H1 (cell line): Measurements from ENCODE around the gene ZNF609. TPM values are rescaled to one million over a fixed set of nuclear protein-coding genes. Genes with fewer than 3 reads are reported as not detected.

Experiments
- CTCF ChIA-PET: fragments of 300-600 bp; sonication (Branson Sonifier 250); formaldehyde crosslinking; loops from one replicate; lab custom pipeline; 2021; ENCODE audit not compliant: partially characterized antibody; lab: Charles Lee
- POLR2A ChIA-PET: fragments of 300-600 bp; sonication (Branson Sonifier 250); formaldehyde crosslinking; loops from one replicate; lab custom pipeline; 2021; ENCODE audit warnings: inconsistent platforms; ENCODE audit not compliant: partially characterized antibody; lab: Charles Lee
- DNase-seq, 2 experiments: peaks; one replicate each; pipeline versions ENCODE4 v3.0.0 to v3.0.0-alpha.2; 2010 to 2022; ENCODE audit warnings: low spot score in 2 of 2, low read depth in 1 of 2, mixed read lengths in 1 of 2
- FAIRE-seq: peaks from 2 replicates; lab custom pipeline; 2011; peaks lifted over from hg19 to GRCh38; lab: Jason Lieb, UNC
- H2AFZ ChIP-seq: 2 replicates; pipeline ENCODE4 v1.8.1; 2012; ENCODE audit warnings: low read length, inconsistent platforms
- H2AK5ac ChIP-seq: 2 replicates; pipeline ENCODE4 v1.6.1; 2013; ENCODE audit warnings: low read depth, low read length
- H2BK120ac ChIP-seq: replicated peaks from 2 replicates; pipeline ENCODE3; 2013; ENCODE audit warnings: low read depth, low read length, inconsistent platforms
- H2BK12ac ChIP-seq: 2 replicates; pipeline ENCODE4 v1.6.1; 2013; ENCODE audit warnings: low read depth, low read length
- H2BK15ac ChIP-seq: 2 replicates; pipeline ENCODE4 v1.6.1; 2013; ENCODE audit warnings: low read length
- H2BK20ac ChIP-seq: 2 replicates; pipeline ENCODE4 v1.6.1; 2013; ENCODE audit warnings: low read length
- H2BK5ac ChIP-seq: 2 replicates; pipeline ENCODE4 v1.6.1; 2013; ENCODE audit warnings: low read depth, low read length
- H3K14ac ChIP-seq: 2 replicates; pipeline ENCODE4 v1.6.1; 2013; ENCODE audit warnings: inconsistent platforms; ENCODE audit not compliant: insufficient read length
- H3K18ac ChIP-seq: 2 replicates; pipeline ENCODE4 v1.6.1; 2013; ENCODE audit warnings: low read length; ENCODE audit errors: extremely low read depth
- H3K23ac ChIP-seq: 2 replicates; pipeline ENCODE4 v1.6.1; 2013; ENCODE audit warnings: inconsistent platforms; ENCODE audit not compliant: insufficient read length
- H3K23me2 ChIP-seq: 2 replicates; pipeline ENCODE4 v1.6.1; 2013; ENCODE audit warnings: low read depth, low read length
- H3K27ac ChIP-seq: 2 replicates; pipeline ENCODE4 v1.6.1; 2011; ENCODE audit warnings: low read depth, low read length, inconsistent platforms
- H3K27me3 ChIP-seq, 4 experiments: replicated peaks in 1 of 4; 1 replicate in 1 of 4; 2 replicates in 3 of 4; pipeline versions ENCODE4 v1.6.1 to v1.8.1; 2011 to 2013; ENCODE audit warnings: low read length in 3 of 4, mild to moderate bottlenecking in 3 of 4, inconsistent platforms in 2 of 4, mixed read lengths in 2 of 4, moderate library complexity in 1 of 4; ENCODE audit not compliant: control insufficient read depth in 3 of 4, insufficient read depth in 3 of 4; ENCODE audit errors: extremely low read depth in 1 of 4
- H3K36me3 ChIP-seq, 4 experiments: 2 replicates each; pipeline versions ENCODE4 v1.6.1 to v1.8.1; 2011 to 2013; ENCODE audit warnings: mild to moderate bottlenecking in 4 of 4, low read length in 3 of 4, moderate library complexity in 2 of 4, control low read depth in 1 of 4, inconsistent platforms in 1 of 4; ENCODE audit not compliant: insufficient read depth in 4 of 4, control insufficient read depth in 2 of 4
- H3K4ac ChIP-seq: replicated peaks from 2 replicates; pipeline ENCODE3; 2013; ENCODE audit warnings: low read length, low read depth, mixed read lengths, inconsistent platforms; ENCODE audit not compliant: insufficient read length
- H3K4me1 ChIP-seq, 4 experiments: replicated peaks in 1 of 4; 1 replicate in 1 of 4; 2 replicates in 3 of 4; pipeline versions ENCODE4 v1.6.1 to v1.8.1; 2011 to 2013; ENCODE audit warnings: low read length in 3 of 4, inconsistent platforms in 2 of 4, mixed read lengths in 1 of 4; ENCODE audit not compliant: insufficient read depth in 4 of 4, control insufficient read depth in 3 of 4
- H3K4me2 ChIP-seq, 2 experiments: 2 replicates each; pipeline versions ENCODE4 v1.6.1 to v1.8.1; 2011 to 2013; ENCODE audit warnings: low read depth in 2 of 2, low read length in 2 of 2, control low read depth in 1 of 2, inconsistent platforms in 1 of 2, mild to moderate bottlenecking in 1 of 2; ENCODE audit not compliant: insufficient read depth in 1 of 2
- H3K4me3 ChIP-seq, 4 experiments: fragments of 200-600, 300-600 bp in 1 of 4; sonication (generic), shearing (Covaris generic), sonication (Bioruptor Twin) in 1 of 4; 2 replicates each; pipeline versions ENCODE4 v1.5.1 to v1.8.1; 2011 to 2016; ENCODE audit warnings: low read length in 4 of 4, low read depth in 3 of 4, control low read depth in 2 of 4, inconsistent platforms in 2 of 4, mild to moderate bottlenecking in 2 of 4, mixed read lengths in 1 of 4, moderate library complexity in 1 of 4; ENCODE audit not compliant: insufficient read depth in 2 of 4; ENCODE audit errors: extremely low read depth in 1 of 4
- H3K56ac ChIP-seq: replicated peaks from 2 replicates; pipeline ENCODE3; 2013; ENCODE audit warnings: low read depth, mild to moderate bottlenecking, mixed read lengths, low read length, inconsistent platforms; ENCODE audit not compliant: insufficient read length
- H3K79me1 ChIP-seq: 2 replicates; pipeline ENCODE4 v1.6.1; 2013; ENCODE audit warnings: low read depth, low read length, control low read depth
- H3K79me2 ChIP-seq, 2 experiments: 2 replicates each; pipeline versions ENCODE4 v1.6.1 to v1.8.1; 2012 to 2013; ENCODE audit warnings: low read length in 2 of 2, mild to moderate bottlenecking in 2 of 2, inconsistent platforms in 1 of 2; ENCODE audit not compliant: insufficient read depth in 2 of 2, control insufficient read depth in 1 of 2
- H3K9ac ChIP-seq, 4 experiments: replicated peaks in 1 of 4; 1 replicate in 1 of 4; 2 replicates in 3 of 4; pipeline versions ENCODE4 v1.6.1 to v1.8.1; 2011 to 2013; ENCODE audit warnings: low read depth in 3 of 4, low read length in 3 of 4, control low read depth in 2 of 4, mild to moderate bottlenecking in 2 of 4, moderate library complexity in 2 of 4, inconsistent platforms in 1 of 4; ENCODE audit errors: extremely low read depth in 1 of 4
- H3K9me3 ChIP-seq, 2 experiments: 2 replicates each; pipeline versions ENCODE4 v1.6.1 to v1.8.1; 2012 to 2013; ENCODE audit warnings: mild to moderate bottlenecking in 2 of 2, moderate library complexity in 2 of 2, control low read depth in 1 of 2, inconsistent platforms in 1 of 2, low read depth in 1 of 2, low read length in 1 of 2, mixed read lengths in 1 of 2; ENCODE audit not compliant: insufficient read depth in 2 of 2
- H4K20me1 ChIP-seq, 2 experiments: replicated peaks in 1 of 2; 2 replicates each; pipeline versions ENCODE3 to v1.8.1; 2011 to 2013; ENCODE audit warnings: inconsistent platforms in 2 of 2, low read length in 2 of 2, mild to moderate bottlenecking in 1 of 2; ENCODE audit not compliant: insufficient read depth in 2 of 2, control insufficient read depth in 1 of 2
- H4K5ac ChIP-seq: 2 replicates; pipeline ENCODE4 v1.6.1; 2013; ENCODE audit warnings: low read length, low read depth, mixed read lengths, inconsistent platforms; ENCODE audit not compliant: insufficient read length
- H4K8ac ChIP-seq: 2 replicates; pipeline ENCODE4 v1.8.0; 2013; ENCODE audit warnings: mild to moderate bottlenecking, moderate library complexity, low read length, inconsistent platforms; ENCODE audit not compliant: insufficient read depth; ENCODE audit errors: extremely low read depth
- H4K91ac ChIP-seq: replicated peaks from 2 replicates; pipeline ENCODE3; 2013; ENCODE audit warnings: low read length, mixed read lengths, inconsistent platforms; ENCODE audit not compliant: insufficient read length
- MAFK ChIP-seq: IDR thresholded peaks from 2 replicates; pipeline ENCODE4 v1.6.1; 2012; ENCODE audit warnings: low read depth, mild to moderate bottlenecking, improper control_type of control experiment, low read length
- RAD21 ChIP-seq, 2 experiments: IDR thresholded peaks in 1 of 2; conservative IDR thresholded peaks in 1 of 2; 2 replicates each; pipeline ENCODE4 v1.6.1; 2011; ENCODE audit warnings: low read depth in 2 of 2, low read length in 2 of 2, improper control_type of control experiment in 1 of 2, inconsistent platforms in 1 of 2, mild to moderate bottlenecking in 1 of 2, moderate library complexity in 1 of 2
- SP2 ChIP-seq: IDR thresholded peaks from 2 replicates; pipeline ENCODE4 v1.6.1; 2012; ENCODE audit warnings: mild to moderate bottlenecking, low read length, inconsistent platforms
- WGBS, 2 experiments: shearing (Covaris generic) in 1 of 2; methylation state at CpG; one replicate each; pipeline versions ENCODE4 v1.1.6 to v1.1.7; 2013 to 2015; ENCODE audit warnings: low lambda C conversion rate in 2 of 2, mixed read lengths in 2 of 2, inconsistent platforms in 1 of 2, low coverage in 1 of 2, missing lambda C conversion rate in 1 of 2; ENCODE audit not compliant: insufficient replicate concordance in 2 of 2, insufficient coverage in 1 of 2, insufficient read length in 1 of 2; ENCODE audit errors: extremely low coverage in 1 of 2, missing lambda C conversion rate in 1 of 2; 5-methylcytosine and 5-hydroxymethylcytosine counted together
- polyA plus RNA-seq, 7 experiments: library from polyadenylated mRNA; depleted of rRNA in 3 of 7; stranded (reverse) in 5 of 7; unstranded in 2 of 7; fragments of >200 nt in 5 of 7; fragments of 200-250 nt in 2 of 7; gene quantifications; 1 replicate in 5 of 7; 2 replicates in 1 of 7; 4 replicates in 1 of 7; pipeline versions ENCODE4 v1.2.1 to v1.2.3, GENCODE V29; 2011 to 2013; ENCODE audit warnings: missing spikeins in 2 of 7, mixed read lengths in 2 of 7
- total RNA-seq: library from RNA; stranded (reverse); fragmentation: NEBNext Ultra II Directional; extraction: Animal tissue kit (Norgen Biotek cat#: 25700); gene quantifications from 2 replicates; pipeline ENCODE4 v1.2.1, GENCODE V29; 2021

ZNF609 gene
- total and polyA plus RNA-seq, 2 of the 8 experiments (the other 6 are each of a cell fraction or from before 2014, with no cell fraction given) = 15.5 to 47.8 TPM

DNA sequence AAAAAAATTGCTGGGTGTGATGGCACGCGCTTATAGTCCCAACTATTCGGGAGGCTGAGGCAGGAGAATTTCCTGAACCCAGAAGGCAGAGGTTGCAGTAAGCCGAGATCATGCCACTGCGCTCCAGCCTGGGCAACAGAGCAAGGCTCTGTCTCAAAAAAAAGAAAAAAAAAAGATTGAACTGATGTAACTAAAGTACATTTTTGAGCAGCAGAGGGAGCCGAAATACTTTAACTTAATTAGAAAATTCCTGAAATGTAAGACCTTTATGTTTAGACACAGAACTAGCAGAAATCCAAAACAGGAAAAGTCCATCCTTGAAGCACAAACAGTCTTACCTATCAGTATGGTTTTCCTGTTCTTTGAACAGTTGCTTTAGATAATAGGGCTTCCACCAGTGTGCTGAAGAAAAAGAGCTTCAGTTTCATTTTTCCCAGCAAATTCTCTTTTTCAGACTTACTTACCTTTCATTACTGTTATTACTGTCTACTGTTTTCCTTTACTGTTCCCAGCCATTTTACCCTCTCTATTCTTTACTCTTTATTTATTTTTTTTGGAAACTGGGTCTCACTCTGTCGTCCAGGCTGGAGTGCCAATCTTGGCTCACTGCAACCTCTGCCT lies 33.4 kb upstream of the ZNF609 start:
- no peak overlapping the region for H2BK15ac ChIP-seq
- no peak overlapping the region for H3K4me2 ChIP-seq
- H2BK5ac ChIP-seq = no peak overlapping the region
- no peaks in the 10 kb centered on the region for H3K79me2 ChIP-seq
- no peaks in the 10 kb centered on the region; a peak in 2 of 7 replicates for H3K27me3 ChIP-seq
- H3K23ac ChIP-seq = no peak overlapping the region
- H3K79me1 ChIP-seq = no peaks in the 10 kb centered on the region
- no peak overlapping the region for H3K56ac ChIP-seq
- H4K8ac ChIP-seq = no peak overlapping the region
- ChIA-PET CTCF (interaction anchor here (0.7 to 3.7 kb wide), 16 partner anchors 9 to 267 kb away, joined by 3 to 28 read pairs (median 4); partner anchors contain the start of genes TRIP4 and ZNF609), POLR2A (interaction anchor here (0.7 to 1.1 kb wide), 3 partner anchors 250 to 611 kb away, joined by 3 to 5 read pairs (median 3); no protein-coding TSS in a partner anchor)
- TF ChIP-seq SP2 (no peak), RAD21 (IDR thresholded peaks at IDR 0.05 in 1 of 2, conservative IDR thresholded peaks at IDR 0.05 in 1 of 2; ENCODE audit: low read depth in 2 of 2, low read length in 2 of 2) (peak; percentile 41 to 47; a peak in 3 of 4 replicates), MAFK (no peak)
- no peak overlapping the region for H3K14ac ChIP-seq
- H3K4me3 ChIP-seq = no peak overlapping the region
- H2AK5ac ChIP-seq = no peak overlapping the region
- H2AFZ ChIP-seq = no peak overlapping the region
- no peaks in the 10 kb centered on the region for H3K23me2 ChIP-seq
- H3K18ac ChIP-seq = no peak overlapping the region
- H2BK20ac ChIP-seq = no peak overlapping the region
- FAIRE-seq (no peak), DNase-seq (no peak)
- H3K4me1 ChIP-seq = peaks cover 0 to 6% (median 2%) of the 10 kb centered on the region in 4 experiments; a peak in 3 of 7 replicates
- 97% methylated on average over 7 of the region's 7 CpGs; no CpG with 5 or more reads in 1 of the 2 experiments for WGBS, 2 experiments
- no peak overlapping the region for H2BK120ac ChIP-seq
- H3K9ac ChIP-seq = no peak overlapping the region
- H3K36me3 ChIP-seq = peaks cover 0 to 4% (median 1%) of the 10 kb centered on the region in 4 experiments; a peak in 3 of 8 replicates
- no peaks in the 10 kb centered on the region for H3K9me3 ChIP-seq
- no peak overlapping the region for H3K27ac ChIP-seq
- no peak overlapping the region for H2BK12ac ChIP-seq
- H3K4ac ChIP-seq = no peak overlapping the region
- peaks cover 0 to 2% of the 10 kb centered on the region in 2 experiments for H4K20me1 ChIP-seq
- no peak overlapping the region for H4K91ac ChIP-seq
- H4K5ac ChIP-seq = no peak overlapping the region
